GM12801 (cell line): ENCODE measurements around the gene GGA2.

Experiments
- TF ChIP-seq, protein P1 (sequence below): IDR thresholded peaks from one replicate; pipeline ENCODE4 v1.5.1; 2011; ENCODE audit warnings: control low read depth; ENCODE audit not compliant: insufficient read length; ENCODE audit errors: extremely low read depth

GGA2 gene

GRCh38 chr16:23505180-23505665 is 5.1 kb downstream of the GGA2 start:
- TF ChIP-seq, protein P1, sequence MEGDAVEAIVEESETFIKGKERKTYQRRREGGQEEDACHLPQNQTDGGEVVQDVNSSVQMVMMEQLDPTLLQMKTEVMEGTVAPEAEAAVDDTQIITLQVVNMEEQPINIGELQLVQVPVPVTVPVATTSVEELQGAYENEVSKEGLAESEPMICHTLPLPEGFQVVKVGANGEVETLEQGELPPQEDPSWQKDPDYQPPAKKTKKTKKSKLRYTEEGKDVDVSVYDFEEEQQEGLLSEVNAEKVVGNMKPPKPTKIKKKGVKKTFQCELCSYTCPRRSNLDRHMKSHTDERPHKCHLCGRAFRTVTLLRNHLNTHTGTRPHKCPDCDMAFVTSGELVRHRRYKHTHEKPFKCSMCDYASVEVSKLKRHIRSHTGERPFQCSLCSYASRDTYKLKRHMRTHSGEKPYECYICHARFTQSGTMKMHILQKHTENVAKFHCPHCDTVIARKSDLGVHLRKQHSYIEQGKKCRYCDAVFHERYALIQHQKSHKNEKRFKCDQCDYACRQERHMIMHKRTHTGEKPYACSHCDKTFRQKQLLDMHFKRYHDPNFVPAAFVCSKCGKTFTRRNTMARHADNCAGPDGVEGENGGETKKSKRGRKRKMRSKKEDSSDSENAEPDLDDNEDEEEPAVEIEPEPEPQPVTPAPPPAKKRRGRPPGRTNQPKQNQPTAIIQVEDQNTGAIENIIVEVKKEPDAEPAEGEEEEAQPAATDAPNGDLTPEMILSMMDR = no peak

- TF ChIP-seq, protein P1 = no peak
Measured at GRCh38 chr16:23504453-23505179, 5.7 kb downstream of the GGA2 start.

DNA sequence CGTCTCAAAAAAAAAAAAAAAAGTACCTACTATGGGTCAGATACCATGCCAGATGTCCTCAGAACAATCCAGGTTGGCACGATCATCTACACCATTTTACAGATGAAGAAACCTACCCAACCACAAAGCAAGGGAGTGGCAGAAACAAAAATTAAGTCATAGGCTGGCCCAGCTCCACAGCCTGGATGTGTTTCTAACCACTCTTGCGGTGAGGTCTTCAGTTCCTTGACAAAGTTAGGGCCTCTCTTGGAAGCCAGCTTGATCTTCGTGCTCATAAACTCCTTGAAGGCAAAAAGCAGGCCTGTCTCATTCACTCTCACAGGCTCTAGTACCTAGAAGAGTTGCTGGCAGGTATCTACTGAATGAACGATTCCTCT is 6.2 kb downstream of the GGA2 start:
- TF ChIP-seq, protein P1 = no peak

GRCh38 chr16:23502466-23502865 is 7.8 kb downstream of the GGA2 start:
- TF ChIP-seq, protein P1 = no peak

GRCh38 chr16:23501291-23501690 is 9.0 kb downstream of the GGA2 start:
- TF ChIP-seq, protein P1 = no peak

DNA sequence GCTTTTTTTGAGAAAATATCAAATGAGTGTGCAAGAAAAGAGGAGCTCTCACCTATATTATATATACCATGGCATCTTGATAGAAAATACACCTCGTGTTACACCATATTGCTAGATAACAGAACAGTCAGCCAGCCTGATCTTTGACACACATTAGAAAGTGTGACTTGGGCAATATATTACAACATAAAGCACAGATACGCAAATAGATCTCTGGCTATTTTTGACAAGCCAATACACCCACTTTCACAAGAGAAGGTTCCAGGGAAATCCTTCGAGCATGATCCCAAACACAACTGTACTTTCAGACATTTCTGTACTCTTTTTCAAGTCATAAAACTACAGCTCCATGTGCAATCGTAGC is 9.4 kb downstream of the GGA2 start:
- TF ChIP-seq, protein P1 = no peak

- TF ChIP-seq, protein P1 = no peak
Measured at GRCh38 chr16:23500212-23500861, 10.0 kb downstream of the GGA2 start.
